GM23338 (cell line): ENCODE data around the gene MUC5AC. TPM values are rescaled to one million over a fixed set of nuclear protein-coding genes. Genes with fewer than 3 reads are reported as not detected.

Experiments used
- ATAC-seq: fragments of 200-7000 bp; cut with Tn5 transposase; 3 replicates; pipeline ENCODE4 v1.9.1; 2020
- DNase-seq: peaks from one replicate; pipeline ENCODE4 v3.0.0-alpha.2; 2015; ENCODE audit warnings: low spot score
- H2AFZ ChIP-seq: fragments of 200-600 bp; sonication (generic); 2 replicates; pipeline ENCODE4 v1.8.0; 2016; ENCODE audit warnings: antibody characterized with exemption, mild to moderate bottlenecking, moderate library complexity
- H3F3A ChIP-seq: fragments of 200-600 bp; sonication (generic); replicated peaks from 2 replicates; pipeline ENCODE4 v1.8.0; 2017; ENCODE audit warnings: antibody characterized with exemption, mixed run types, low read depth
- H3K27ac ChIP-seq: fragments of 200-600 bp; sonication (generic); 2 replicates; pipeline ENCODE4 v1.6.1; 2016; ENCODE audit warnings: low read depth
- H3K27me3 ChIP-seq: fragments of 200-600 bp; sonication (generic); 2 replicates; pipeline ENCODE4 v1.8.0; 2016; ENCODE audit warnings: mild to moderate bottlenecking, mixed run types, moderate library complexity; ENCODE audit not compliant: insufficient read depth
- H3K36me3 ChIP-seq: fragments of 200-600 bp; sonication (generic); 2 replicates; pipeline ENCODE4 v1.8.0; 2016; ENCODE audit warnings: mild to moderate bottlenecking; ENCODE audit not compliant: insufficient read depth
- H3K4me1 ChIP-seq: fragments of 200-600 bp; sonication (generic); 2 replicates; pipeline ENCODE4 v1.8.0; 2016; ENCODE audit warnings: mild to moderate bottlenecking, moderate library complexity; ENCODE audit not compliant: insufficient read depth
- H3K4me2 ChIP-seq: fragments of 200-600 bp; sonication (generic); 2 replicates; pipeline ENCODE4 v1.7.1; 2017; ENCODE audit warnings: mixed run types
- H3K4me3 ChIP-seq: fragments of 200-600 bp; sonication (generic); 2 replicates; pipeline ENCODE4 v1.6.1; 2016; ENCODE audit warnings: mixed run types
- H3K79me2 ChIP-seq: fragments of 200-600 bp; sonication (generic); replicated peaks from 2 replicates; pipeline ENCODE4 v1.8.0; 2017; ENCODE audit warnings: mild to moderate bottlenecking; ENCODE audit not compliant: insufficient read depth
- H3K9me2 ChIP-seq: fragments of 200-600 bp; sonication (generic); 2 replicates; pipeline ENCODE4 v1.8.0; 2017; ENCODE audit not compliant: insufficient read depth
- H4K20me1 ChIP-seq: fragments of 200-600 bp; sonication (generic); replicated peaks from 2 replicates; pipeline ENCODE4 v1.8.0; 2017; ENCODE audit warnings: mild to moderate bottlenecking; ENCODE audit not compliant: insufficient read depth
- H3K27ac Mint-ChIP-seq: 2 replicates; pipeline ENCODE4 v1.8.0; 2020; ENCODE audit warnings: inconsistent platforms, mild to moderate bottlenecking, moderate library complexity, mixed read lengths
- H3K27me3 Mint-ChIP-seq: 3 replicates; pipeline ENCODE4 v1.8.0; 2022; ENCODE audit warnings: low read depth, mild to moderate bottlenecking, moderate library complexity, mixed read lengths, inconsistent platforms; ENCODE audit not compliant: insufficient read depth, poor library complexity
- H3K36me3 Mint-ChIP-seq: 3 replicates; pipeline ENCODE4 v1.8.0; 2021; ENCODE audit warnings: low read depth, mild to moderate bottlenecking, inconsistent platforms, moderate library complexity, mixed read lengths
- H3K4me1 Mint-ChIP-seq: 3 replicates; pipeline ENCODE4 v1.8.0; 2020; ENCODE audit warnings: mild to moderate bottlenecking, inconsistent platforms, mixed read lengths
- H3K4me3 Mint-ChIP-seq: 3 replicates; pipeline ENCODE4 v1.8.0; 2021; ENCODE audit warnings: moderate library complexity, mild to moderate bottlenecking, inconsistent platforms, mixed read lengths
- H3K9me3 Mint-ChIP-seq: 3 replicates; pipeline ENCODE4 v1.8.0; 2020; ENCODE audit warnings: moderate library complexity, mild to moderate bottlenecking, inconsistent platforms, mixed read lengths
- CREB1 ChIP-seq: fragments of 250-450 bp; sonication (Bioruptor Pico); IDR thresholded peaks from 2 replicates; pipeline ENCODE4 v1.5.0; 2020; ENCODE audit warnings: low read depth, mild to moderate bottlenecking, moderate library complexity
- EZH2phosphoT487 ChIP-seq: fragments of 200-600 bp; sonication (generic); IDR thresholded peaks from one replicate; pipeline ENCODE4 v1.8.1; 2018; ENCODE audit warnings: antibody characterized with exemption; ENCODE audit not compliant: unreplicated experiment
- NANOG ChIP-seq: IDR thresholded peaks from 2 replicates; pipeline ENCODE4 v1.6.1; 2016; ENCODE audit warnings: antibody characterized with exemption, borderline replicate concordance
- POLR2AphosphoS5 ChIP-seq: IDR thresholded peaks from 2 replicates; pipeline ENCODE4 v1.6.1; 2016; ENCODE audit warnings: antibody characterized with exemption, low read depth
- STAT1 ChIP-seq: IDR thresholded peaks from one replicate; pipeline ENCODE4 v1.6.1; 2016; ENCODE audit warnings: antibody characterized with exemption; ENCODE audit not compliant: unreplicated experiment
- ZNF114 ChIP-seq: fragments of 250-450 bp; sonication (Bioruptor Pico); IDR thresholded peaks from 2 replicates; pipeline ENCODE4 v1.5.0; 2020; ENCODE audit warnings: mild to moderate bottlenecking, moderate library complexity
- polyA plus RNA-seq: library from polyadenylated mRNA; unstranded; fragments of >200 nt; fragmentation: Nextera tagmentation; extraction: Ambion mirVana; gene quantifications from 2 replicates; pipeline ENCODE4 v1.2.1, GENCODE V29; 2016
- total RNA-seq: library from RNA; depleted of rRNA; stranded (reverse); fragments of >200 nt; shearing (Covaris generic); gene quantifications from 2 replicates; pipeline ENCODE4 v1.2.3, GENCODE V29; 2014
- TF ChIP-seq, protein P1 (sequence below): IDR thresholded peaks from one replicate; pipeline ENCODE4 v1.6.1; 2018; ENCODE audit warnings: antibody characterized with exemption; ENCODE audit not compliant: unreplicated experiment
- TF ChIP-seq, protein P2 (sequence below): IDR thresholded peaks from 2 replicates; pipeline ENCODE4 v1.6.1; 2016; ENCODE audit warnings: antibody characterized with exemption
- TF ChIP-seq, protein P3 (sequence below), 2 experiments: fragments of 200-600 bp in 1 of 2; sonication (generic) in 1 of 2; conservative IDR thresholded peaks; 2 replicates each; pipeline versions ENCODE4 v1.5.1 to v1.6.1; 2016 to 2017; ENCODE audit warnings: antibody characterized with exemption in 2 of 2, low read depth in 2 of 2, mild to moderate bottlenecking in 2 of 2, moderate library complexity in 1 of 2

MUC5AC gene
- total and polyA plus RNA-seq, 2 experiments from 2014 or later: not detected

DNA sequence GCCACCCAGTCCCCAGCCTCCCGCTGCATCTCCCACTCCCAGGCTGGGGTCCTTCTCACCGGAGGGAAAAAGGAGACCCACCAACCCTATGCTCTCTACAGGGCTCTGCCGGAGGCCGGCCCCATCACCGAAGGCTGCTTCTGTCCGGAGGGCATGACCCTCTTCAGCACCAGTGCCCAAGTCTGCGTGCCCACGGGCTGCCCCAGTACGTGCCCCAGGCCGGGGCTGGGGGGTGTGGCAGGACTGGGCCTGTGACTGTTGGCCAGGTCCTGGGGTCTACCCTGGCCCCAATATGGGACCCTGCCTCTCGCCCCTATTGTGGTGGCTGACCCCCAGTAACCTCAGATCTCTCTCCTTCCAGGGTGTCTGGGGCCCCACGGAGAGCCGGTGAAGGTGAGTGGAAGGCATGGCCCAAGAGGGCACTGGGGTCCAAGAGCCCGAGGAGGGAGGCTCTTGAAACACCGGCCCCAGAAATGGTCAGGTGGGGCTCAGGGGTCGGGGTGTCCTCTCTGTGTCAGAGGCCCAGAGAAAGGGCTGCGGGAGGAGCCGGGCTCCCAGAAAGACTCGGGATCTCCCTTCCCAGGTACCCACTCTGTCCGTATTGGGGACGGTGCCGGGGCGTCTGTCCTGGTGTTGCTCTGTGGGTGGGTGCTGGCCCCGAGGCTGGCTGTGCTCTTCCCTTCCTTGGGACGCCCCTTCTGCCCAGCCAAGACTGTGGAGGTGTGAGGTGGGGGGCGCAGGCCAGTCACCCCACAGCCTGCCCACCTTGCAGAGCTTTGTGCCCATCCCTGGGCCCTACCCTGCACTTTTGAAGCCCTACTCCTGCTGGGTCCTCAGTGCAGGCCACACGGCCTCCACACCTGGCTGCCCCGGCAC is 39.0 kb downstream of the MUC5AC start (continued):
- TF ChIP-seq, protein P1, sequence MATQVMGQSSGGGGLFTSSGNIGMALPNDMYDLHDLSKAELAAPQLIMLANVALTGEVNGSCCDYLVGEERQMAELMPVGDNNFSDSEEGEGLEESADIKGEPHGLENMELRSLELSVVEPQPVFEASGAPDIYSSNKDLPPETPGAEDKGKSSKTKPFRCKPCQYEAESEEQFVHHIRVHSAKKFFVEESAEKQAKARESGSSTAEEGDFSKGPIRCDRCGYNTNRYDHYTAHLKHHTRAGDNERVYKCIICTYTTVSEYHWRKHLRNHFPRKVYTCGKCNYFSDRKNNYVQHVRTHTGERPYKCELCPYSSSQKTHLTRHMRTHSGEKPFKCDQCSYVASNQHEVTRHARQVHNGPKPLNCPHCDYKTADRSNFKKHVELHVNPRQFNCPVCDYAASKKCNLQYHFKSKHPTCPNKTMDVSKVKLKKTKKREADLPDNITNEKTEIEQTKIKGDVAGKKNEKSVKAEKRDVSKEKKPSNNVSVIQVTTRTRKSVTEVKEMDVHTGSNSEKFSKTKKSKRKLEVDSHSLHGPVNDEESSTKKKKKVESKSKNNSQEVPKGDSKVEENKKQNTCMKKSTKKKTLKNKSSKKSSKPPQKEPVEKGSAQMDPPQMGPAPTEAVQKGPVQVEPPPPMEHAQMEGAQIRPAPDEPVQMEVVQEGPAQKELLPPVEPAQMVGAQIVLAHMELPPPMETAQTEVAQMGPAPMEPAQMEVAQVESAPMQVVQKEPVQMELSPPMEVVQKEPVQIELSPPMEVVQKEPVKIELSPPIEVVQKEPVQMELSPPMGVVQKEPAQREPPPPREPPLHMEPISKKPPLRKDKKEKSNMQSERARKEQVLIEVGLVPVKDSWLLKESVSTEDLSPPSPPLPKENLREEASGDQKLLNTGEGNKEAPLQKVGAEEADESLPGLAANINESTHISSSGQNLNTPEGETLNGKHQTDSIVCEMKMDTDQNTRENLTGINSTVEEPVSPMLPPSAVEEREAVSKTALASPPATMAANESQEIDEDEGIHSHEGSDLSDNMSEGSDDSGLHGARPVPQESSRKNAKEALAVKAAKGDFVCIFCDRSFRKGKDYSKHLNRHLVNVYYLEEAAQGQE: no peak
- no peak for TF ChIP-seq STAT1
- TF ChIP-seq, protein P2, sequence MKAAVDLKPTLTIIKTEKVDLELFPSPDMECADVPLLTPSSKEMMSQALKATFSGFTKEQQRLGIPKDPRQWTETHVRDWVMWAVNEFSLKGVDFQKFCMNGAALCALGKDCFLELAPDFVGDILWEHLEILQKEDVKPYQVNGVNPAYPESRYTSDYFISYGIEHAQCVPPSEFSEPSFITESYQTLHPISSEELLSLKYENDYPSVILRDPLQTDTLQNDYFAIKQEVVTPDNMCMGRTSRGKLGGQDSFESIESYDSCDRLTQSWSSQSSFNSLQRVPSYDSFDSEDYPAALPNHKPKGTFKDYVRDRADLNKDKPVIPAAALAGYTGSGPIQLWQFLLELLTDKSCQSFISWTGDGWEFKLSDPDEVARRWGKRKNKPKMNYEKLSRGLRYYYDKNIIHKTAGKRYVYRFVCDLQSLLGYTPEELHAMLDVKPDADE: no peak
- no peak for TF ChIP-seq ZNF114 (CRISPR knock-in tag)
- TF ChIP-seq, protein P3, sequence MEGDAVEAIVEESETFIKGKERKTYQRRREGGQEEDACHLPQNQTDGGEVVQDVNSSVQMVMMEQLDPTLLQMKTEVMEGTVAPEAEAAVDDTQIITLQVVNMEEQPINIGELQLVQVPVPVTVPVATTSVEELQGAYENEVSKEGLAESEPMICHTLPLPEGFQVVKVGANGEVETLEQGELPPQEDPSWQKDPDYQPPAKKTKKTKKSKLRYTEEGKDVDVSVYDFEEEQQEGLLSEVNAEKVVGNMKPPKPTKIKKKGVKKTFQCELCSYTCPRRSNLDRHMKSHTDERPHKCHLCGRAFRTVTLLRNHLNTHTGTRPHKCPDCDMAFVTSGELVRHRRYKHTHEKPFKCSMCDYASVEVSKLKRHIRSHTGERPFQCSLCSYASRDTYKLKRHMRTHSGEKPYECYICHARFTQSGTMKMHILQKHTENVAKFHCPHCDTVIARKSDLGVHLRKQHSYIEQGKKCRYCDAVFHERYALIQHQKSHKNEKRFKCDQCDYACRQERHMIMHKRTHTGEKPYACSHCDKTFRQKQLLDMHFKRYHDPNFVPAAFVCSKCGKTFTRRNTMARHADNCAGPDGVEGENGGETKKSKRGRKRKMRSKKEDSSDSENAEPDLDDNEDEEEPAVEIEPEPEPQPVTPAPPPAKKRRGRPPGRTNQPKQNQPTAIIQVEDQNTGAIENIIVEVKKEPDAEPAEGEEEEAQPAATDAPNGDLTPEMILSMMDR (conservative IDR thresholded peaks at IDR 0.05; ENCODE audit: low read depth in 2 of 2): no peak

DNA sequence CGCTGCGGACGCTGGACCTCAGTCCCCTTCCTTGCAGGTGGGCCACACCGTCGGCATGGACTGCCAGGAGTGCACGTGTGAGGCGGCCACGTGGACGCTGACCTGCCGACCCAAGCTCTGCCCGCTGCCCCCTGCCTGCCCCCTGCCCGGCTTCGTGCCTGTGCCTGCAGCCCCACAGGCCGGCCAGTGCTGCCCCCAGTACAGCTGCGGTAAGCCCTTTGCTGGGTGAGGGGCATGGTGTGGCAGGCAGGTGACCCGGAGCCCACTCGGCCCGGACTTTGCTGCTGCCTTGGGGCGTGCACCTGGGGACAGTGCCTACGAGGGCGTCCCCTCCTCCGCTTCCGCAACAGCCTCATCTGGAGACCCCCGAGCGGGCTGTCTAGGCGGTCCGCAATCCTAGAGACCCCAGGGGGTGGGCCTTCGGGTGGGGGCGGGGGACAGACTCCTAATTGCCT is 39.7 kb downstream of the MUC5AC start:
- Histone ChIP-seq H3K4me3 (no peak overlapping the region), H3K79me2 (no peaks in the 10 kb centered on the region), H3F3A (no peaks in the 10 kb centered on the region), H3K36me3 (no peaks in the 10 kb centered on the region), H3K27ac (no peak overlapping the region), H4K20me1 (no peaks in the 10 kb centered on the region), H3K4me2 (no peak overlapping the region), H2AFZ (no peak overlapping the region), H3K4me1 (no peaks in the 10 kb centered on the region), H3K9me2 (no peaks in the 10 kb centered on the region), H3K27me3 (no peaks in the 10 kb centered on the region)
- H3K4me1 Mint-ChIP-seq: no peaks in the 10 kb centered on the region
- H3K27ac Mint-ChIP-seq: no peak overlapping the region
- H3K4me3 Mint-ChIP-seq: no peak overlapping the region
- H3K9me3 Mint-ChIP-seq: no peaks in the 10 kb centered on the region; the same call in 1 of the 3 replicates
- no peaks in the 10 kb centered on the region for H3K36me3 Mint-ChIP-seq
- no peak for DNase-seq
- peak; percentile 14 for ATAC-seq
- peaks cover 6% of the 10 kb centered on the region for H3K27me3 Mint-ChIP-seq
- TF ChIP-seq, protein P2: no peak
- TF ChIP-seq, protein P3 (conservative IDR thresholded peaks at IDR 0.05; ENCODE audit: low read depth in 2 of 2): no peak
- no peak for TF ChIP-seq EZH2phosphoT487
- no peak for TF ChIP-seq STAT1
- TF ChIP-seq POLR2AphosphoS5: no peak
- TF ChIP-seq CREB1: no peak
- no peak for TF ChIP-seq NANOG
